K562 (cell line): ENCODE data around the gene PALMD. TPM values are rescaled to one million over a fixed set of nuclear protein-coding genes. Genes with fewer than 3 reads are reported as not detected.

Source experiments
- ADNP ChIP-seq: fragments of 200-800 bp; sonication (Bioruptor generic); IDR thresholded peaks from 2 replicates; pipeline ENCODE4 v1.6.1; 2016; ENCODE audit warnings: missing genetic modification characterization, missing compliant biosample characterization
- BCOR ChIP-seq: fragments of 450-650 bp; IDR thresholded peaks from 2 replicates; pipeline ENCODE4 v1.6.1; 2016
- CHAMP1 ChIP-seq: fragments of 450-650 bp; IDR thresholded peaks from 2 replicates; pipeline ENCODE4 v1.6.1; 2016; ENCODE audit warnings: mild to moderate bottlenecking
- LARP7 ChIP-seq: fragments of 450-650 bp; IDR thresholded peaks from 2 replicates; pipeline ENCODE4 v1.6.1; 2016
- RBM25 ChIP-seq: fragments of 200-400 bp; formaldehyde crosslinking; IDR thresholded peaks from 2 replicates; pipeline ENCODE4 v1.6.1; 2018; ENCODE audit warnings: low read length, low read depth, moderate library complexity; ENCODE audit not compliant: severe bottlenecking
- U2AF2 ChIP-seq: fragments of 200-400 bp; formaldehyde crosslinking; optimal IDR thresholded peaks from 2 replicates; pipeline ENCODE3; 2017; ENCODE audit warnings: low read depth, mild to moderate bottlenecking, low read length
- ZBTB8A ChIP-seq: fragments of 450-650 bp; IDR thresholded peaks from 2 replicates; pipeline ENCODE4 v1.6.1; 2018; ENCODE audit warnings: mild to moderate bottlenecking, moderate library complexity; ENCODE audit not compliant: partially characterized antibody
- polyA plus RNA-seq, 8 experiments: library from polyadenylated mRNA; depleted of rRNA in 4 of 8; stranded (reverse) in 5 of 8; unstranded in 3 of 8; fragments of >200 nt; fragmentation: Nextera tagmentation in 2 of 8; fragmentation: Illumina TruSeq in 1 of 8; extraction: Ambion mirVana in 2 of 8; extraction: Trizol in 1 of 8; gene quantifications; 2 replicates each; pipeline versions ENCODE4 v1.2.1 to v1.2.3, GENCODE V29; 2011 to 2014; ENCODE audit warnings: inconsistent platforms in 1 of 8, missing spikeins in 1 of 8
- total RNA-seq, 7 experiments: library from RNA; depleted of rRNA in 6 of 7; stranded (reverse); fragments of >200 nt in 6 of 7; fragmentation: Illumina TruSeq in 2 of 7; extraction: Trizol in 2 of 7; gene quantifications; 2 replicates each; pipeline versions ENCODE4 v1.2.1 to v1.2.3, GENCODE V29; 2011 to 2021; ENCODE audit warnings: low replicate concordance in 1 of 7
- TF ChIP-seq, protein P1 (sequence below): sonication (generic); formaldehyde crosslinking; IDR thresholded peaks from 2 replicates; pipeline ENCODE4 v1.8.0; 2022; ENCODE audit warnings: missing genetic modification reagents, mild to moderate bottlenecking, moderate library complexity, borderline replicate concordance

Gene PALMD
- total and polyA plus RNA-seq, 9 of the 15 experiments (the other 6 are each of a cell fraction or from before 2014, with no cell fraction given), result 2.7 to 13.5 (median 5.4) TPM

DNA sequence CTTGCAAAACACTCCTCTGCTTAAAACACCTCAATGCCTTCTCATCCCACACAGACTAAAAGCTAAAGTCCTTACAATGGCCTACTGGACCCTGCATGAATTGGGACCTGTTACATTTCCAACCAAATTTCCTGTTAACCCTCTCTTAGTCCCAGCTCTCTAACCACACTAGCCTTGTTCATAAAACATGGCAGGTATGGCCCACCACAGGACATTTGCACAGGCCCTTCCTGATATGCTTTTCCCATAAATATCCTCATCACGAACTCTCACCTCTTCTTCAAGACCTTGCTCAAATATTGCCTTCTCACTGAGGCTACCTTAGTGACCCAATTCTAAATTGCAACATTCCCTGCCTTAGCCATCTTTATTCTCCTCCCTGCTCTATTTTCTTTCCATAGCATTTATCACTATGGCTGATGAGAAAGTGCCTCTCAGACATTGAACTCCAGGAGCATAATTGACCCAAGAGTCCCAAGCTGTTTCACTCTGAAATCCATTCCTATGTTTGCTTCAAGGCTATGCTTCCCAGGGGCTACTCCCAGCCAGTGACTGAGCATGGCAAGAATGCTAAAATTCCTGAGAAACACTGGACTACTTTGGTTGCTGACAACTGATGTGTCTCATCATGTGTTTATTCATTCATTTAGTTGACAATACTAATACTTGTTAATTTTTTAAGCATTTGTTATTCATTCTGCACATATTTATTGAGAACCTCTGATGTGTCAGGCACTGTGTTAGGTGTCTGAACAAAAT, 2.7 kb upstream of the PALMD start (continued):
- TF ChIP-seq CHAMP1 (no peak), ADNP (tag) (0 out of 2 replicates have a peak, but pooled peaks have one; percentile 30), RBM25 (peak; percentile 94), BCOR (peak; percentile 48), U2AF2 (no peak), ZBTB8A (no peak), LARP7 (no peak)
- TF ChIP-seq, protein P1, sequence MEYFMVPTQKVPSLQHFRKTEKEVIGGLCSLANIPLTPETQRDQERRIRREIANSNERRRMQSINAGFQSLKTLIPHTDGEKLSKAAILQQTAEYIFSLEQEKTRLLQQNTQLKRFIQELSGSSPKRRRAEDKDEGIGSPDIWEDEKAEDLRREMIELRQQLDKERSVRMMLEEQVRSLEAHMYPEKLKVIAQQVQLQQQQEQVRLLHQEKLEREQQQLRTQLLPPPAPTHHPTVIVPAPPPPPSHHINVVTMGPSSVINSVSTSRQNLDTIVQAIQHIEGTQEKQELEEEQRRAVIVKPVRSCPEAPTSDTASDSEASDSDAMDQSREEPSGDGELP, result no peak
